ENCODE measurements around the gene CTIF.
A peak's percentile ranks its signal among the peaks of the same experiment; 100 is the strongest.

Gene CTIF

GRCh38 chr18:48627216-48627615 lies 88.4 kb downstream of the CTIF start:
- no peak for TF ChIP-seq CTCF (IDR thresholded peaks at IDR 0.05)
- Mint-ChIP-seq H3K36me3 (ENCODE audit: low read depth) (peaks cover 18% of the 10 kb centered on the region), H3K27me3 (ENCODE audit: low read depth, poor library complexity) (no peaks in the 10 kb centered on the region), H3K27ac (no peak overlapping the region), H3K9me3 (no peaks in the 10 kb centered on the region), H3K4me3 (no peak overlapping the region), H3K4me1 (peaks cover 27% of the 10 kb centered on the region)
- no peak for DNase-seq

- no peak for TF ChIP-seq CTCF (IDR thresholded peaks at IDR 0.05)
- Mint-ChIP-seq H3K27ac (no peak overlapping the region), H3K9me3 (no peaks in the 10 kb centered on the region), H3K4me1 (peaks cover 24% of the 10 kb centered on the region), H3K36me3 (ENCODE audit: low read depth) (peaks cover 23% of the 10 kb centered on the region), H3K4me3 (no peak overlapping the region), H3K27me3 (ENCODE audit: low read depth, poor library complexity) (no peaks in the 10 kb centered on the region)
- no peak for DNase-seq
Observed at GRCh38 chr18:48629730-48630324, 91.0 kb downstream of the CTIF start.

GRCh38 chr18:48631851-48632250 lies 93.0 kb downstream of the CTIF start:
- peak overlapping the region; percentile 87 for H3K27ac Mint-ChIP-seq
- H3K36me3 Mint-ChIP-seq (ENCODE audit: low read depth) = peaks cover 22% of the 10 kb centered on the region
- no peak overlapping the region for H3K4me3 Mint-ChIP-seq
- H3K27me3 Mint-ChIP-seq (ENCODE audit: low read depth, poor library complexity) = no peaks in the 10 kb centered on the region
- peaks cover 30% of the 10 kb centered on the region for H3K4me1 Mint-ChIP-seq
- no peak for DNase-seq
- H3K9me3 Mint-ChIP-seq = no peaks in the 10 kb centered on the region
- no peak for TF ChIP-seq CTCF (IDR thresholded peaks at IDR 0.05)

- TF ChIP-seq CTCF (IDR thresholded peaks at IDR 0.05) = no peak
- Mint-ChIP-seq H3K9me3 (no peaks in the 10 kb centered on the region), H3K36me3 (ENCODE audit: low read depth) (peaks cover 18% of the 10 kb centered on the region), H3K4me1 (peaks cover 25% of the 10 kb centered on the region), H3K27ac (no peak overlapping the region), H3K27me3 (ENCODE audit: low read depth, poor library complexity) (no peaks in the 10 kb centered on the region), H3K4me3 (no peak overlapping the region)
- no peak for DNase-seq
Observed at GRCh38 chr18:48632676-48633257, 93.9 kb downstream of the CTIF start.

- Mint-ChIP-seq H3K27me3 (ENCODE audit: low read depth, poor library complexity) (no peaks in the 10 kb centered on the region), H3K36me3 (ENCODE audit: low read depth) (peaks cover 22% of the 10 kb centered on the region), H3K27ac (peak overlapping the region; percentile 39), H3K9me3 (no peaks in the 10 kb centered on the region), H3K4me1 (peaks cover 25% of the 10 kb centered on the region), H3K4me3 (no peak overlapping the region)
- no peak for TF ChIP-seq CTCF (IDR thresholded peaks at IDR 0.05)
- DNase-seq = no peak
Observed at GRCh38 chr18:48634491-48634890, 95.7 kb downstream of the CTIF start.

GRCh38 chr18:48634975-48635374 lies 96.1 kb downstream of the CTIF start:
- peaks cover 25% of the 10 kb centered on the region for H3K4me1 Mint-ChIP-seq
- peaks cover 22% of the 10 kb centered on the region for H3K36me3 Mint-ChIP-seq (ENCODE audit: low read depth)
- H3K9me3 Mint-ChIP-seq = no peaks in the 10 kb centered on the region
- no peak for TF ChIP-seq CTCF (IDR thresholded peaks at IDR 0.05)
- no peak for DNase-seq
- H3K27me3 Mint-ChIP-seq (ENCODE audit: low read depth, poor library complexity) = no peaks in the 10 kb centered on the region
- no peak overlapping the region for H3K4me3 Mint-ChIP-seq
- no peak overlapping the region for H3K27ac Mint-ChIP-seq
